Measurements from ENCODE around the gene EFNA2. TPM values are rescaled to one million over a fixed set of nuclear protein-coding genes. Genes with fewer than 3 reads are reported as not detected.

The EFNA2 gene
- total RNA-seq, 1 donor = not detected

- DNase-seq (ENCODE audit: low read depth) = no peak
- no peak for TF ChIP-seq CTCF (IDR thresholded peaks at IDR 0.05; ENCODE audit: insufficient read depth, low read length)
- no peak overlapping the region for H3K4me3 ChIP-seq (ENCODE audit: low read depth, low read length)
Observed at GRCh38 chr19:1291761-1292418, 6.2 kb downstream of the EFNA2 start.

- TF ChIP-seq CTCF (IDR thresholded peaks at IDR 0.05; ENCODE audit: insufficient read depth, low read length) = no peak
- DNase-seq (ENCODE audit: low read depth) = no peak
- H3K4me3 ChIP-seq (ENCODE audit: low read depth, low read length) = no peak overlapping the region
Observed at GRCh38 chr19:1292419-1293151, 6.9 kb downstream of the EFNA2 start.

- no peak for TF ChIP-seq CTCF (IDR thresholded peaks at IDR 0.05; ENCODE audit: insufficient read depth, low read length)
- no peak for DNase-seq (ENCODE audit: low read depth)
Observed at GRCh38 chr19:1293782-1294604, 8.3 kb downstream of the EFNA2 start.

GRCh38 chr19:1294688-1295087 lies 9.0 kb downstream of the EFNA2 start:
- TF ChIP-seq CTCF (IDR thresholded peaks at IDR 0.05; ENCODE audit: insufficient read depth, low read length) = no peak
- no peak overlapping the region for H3K4me3 ChIP-seq (ENCODE audit: low read depth, low read length)
- DNase-seq (ENCODE audit: low read depth) = no peak

More at GRCh38 chr19:1293782-1294604, 8.3 kb downstream of the EFNA2 start:
- H3K4me3 ChIP-seq (ENCODE audit: low read depth, low read length) = no peak overlapping the region

- H3K4me3 ChIP-seq (ENCODE audit: low read depth, low read length) = no peak overlapping the region
- no peak for TF ChIP-seq CTCF (IDR thresholded peaks at IDR 0.05; ENCODE audit: insufficient read depth, low read length)
- no peak for DNase-seq (ENCODE audit: low read depth)
Observed at GRCh38 chr19:1295169-1296012, 9.7 kb downstream of the EFNA2 start.

GRCh38 chr19:1296078-1296477 lies 10.4 kb downstream of the EFNA2 start:
- no peak for DNase-seq (ENCODE audit: low read depth)
- TF ChIP-seq CTCF (IDR thresholded peaks at IDR 0.05; ENCODE audit: insufficient read depth, low read length) = no peak
- H3K4me3 ChIP-seq (ENCODE audit: low read depth, low read length) = no peak overlapping the region

Data from fibroblast of the aortic adventitia (primary cell).